HepG2 (cell line): ENCODE data around the gene IFNAR2. TPM values are rescaled to one million over a fixed set of nuclear protein-coding genes. Genes with fewer than 3 reads are reported as not detected.

ENCODE experiments used
- ATAC-seq: fragments of 200-7000 bp; cut with Tn5 transposase; 3 replicates; pipeline ENCODE4 v1.9.1; 2020; ENCODE audit warnings: mild to moderate bottlenecking, moderate library complexity
- BruUV-seq: library from RNA; stranded (reverse); fragments of 400-500 nt; replicated peaks from 2 replicates; lab custom pipeline; 2021; lab: Mats Ljungman, UMichigan
- CTCF ChIA-PET: fragments of 300-600 bp; formaldehyde crosslinking; extraction: SDS; loops from one replicate; lab custom pipeline; 2021; ENCODE audit warnings: low total read pairs, inconsistent platforms, low intra/inter-chr PET ratio; lab: Yijun Ruan, JAX
- POLR2A ChIA-PET: fragments of 350-600 bp; sonication (Branson Sonifier 250); formaldehyde crosslinking; loops from one replicate; lab custom pipeline; 2020; ENCODE audit warnings: antibody characterized with exemption, inconsistent platforms; lab: Yijun Ruan, JAX
- DNase-seq: peaks from one replicate; pipeline ENCODE4 v3.0.0-alpha.2; 2015; ENCODE audit warnings: low spot score
- FAIRE-seq: peaks from 3 replicates; lab custom pipeline; 2011; peaks lifted over from hg19 to GRCh38; lab: Jason Lieb, UNC
- H2AFZ ChIP-seq: one replicate; pipeline ENCODE4 v1.6.1; 2011; ENCODE audit warnings: low read length, inconsistent platforms
- H3K27ac ChIP-seq: fragments of 300-600 bp; 3 replicates; pipeline ENCODE4 v1.8.0; 2011; ENCODE audit warnings: mixed run types, mild to moderate bottlenecking, mixed read lengths, low read length, inconsistent platforms; ENCODE audit not compliant: insufficient read depth; ENCODE audit errors: extremely low read length
- H3K27me3 ChIP-seq, 2 experiments: fragments of 200-600 bp in 1 of 2; 2 replicates in 1 of 2; 3 replicates in 1 of 2; pipeline versions ENCODE4 v1.6.0 to v1.8.0; 2011; ENCODE audit warnings: low read length in 2 of 2, mild to moderate bottlenecking in 2 of 2, moderate library complexity in 2 of 2, inconsistent platforms in 1 of 2; ENCODE audit not compliant: insufficient read depth in 2 of 2, control insufficient read depth in 1 of 2
- H3K36me3 ChIP-seq, 2 experiments: fragments of 200-600 bp in 1 of 2; replicated peaks in 1 of 2; 2 replicates in 1 of 2; 3 replicates in 1 of 2; pipeline versions ENCODE4 v1.5.1 to v1.8.0; 2011; ENCODE audit warnings: low read length in 2 of 2, inconsistent platforms in 1 of 2; ENCODE audit not compliant: insufficient read depth in 2 of 2, control insufficient read depth in 1 of 2
- H3K4me1 ChIP-seq: 2 replicates; pipeline ENCODE4 v1.5.1; 2012; ENCODE audit warnings: low read length, inconsistent platforms; ENCODE audit not compliant: insufficient read depth
- H3K4me2 ChIP-seq: 2 replicates; pipeline ENCODE4 v1.6.0; 2011; ENCODE audit warnings: low read depth, low read length, inconsistent platforms
- H3K4me3 ChIP-seq, 3 experiments: fragments of 200-600 bp in 1 of 3; sonication (generic), shearing (Covaris generic) in 1 of 3; replicated peaks in 1 of 3; 2 replicates each; pipeline ENCODE4 v1.5.1; 2011 to 2016; ENCODE audit warnings: low read length in 3 of 3, inconsistent platforms in 2 of 3, low read depth in 2 of 3, mild to moderate bottlenecking in 2 of 3, control low read depth in 1 of 3, mixed read lengths in 1 of 3; ENCODE audit not compliant: insufficient read depth in 1 of 3
- H3K79me2 ChIP-seq: one replicate; pipeline ENCODE4 v1.6.1; 2011; ENCODE audit warnings: low read length, inconsistent platforms; ENCODE audit not compliant: insufficient read depth
- H3K9ac ChIP-seq: 2 replicates; pipeline ENCODE4 v1.6.0; 2011; ENCODE audit warnings: mild to moderate bottlenecking, low read depth, low read length, inconsistent platforms; ENCODE audit not compliant: insufficient read depth
- H3K9me3 ChIP-seq: 2 replicates; pipeline ENCODE4 v1.5.1; 2012; ENCODE audit warnings: mild to moderate bottlenecking, low read length
- H4K20me1 ChIP-seq: 2 replicates; pipeline ENCODE4 v1.6.0; 2011; ENCODE audit warnings: inconsistent platforms, mild to moderate bottlenecking, low read length, moderate library complexity; ENCODE audit not compliant: insufficient read depth
- BRCA1 ChIP-seq: sonication (generic); formaldehyde crosslinking; IDR thresholded peaks from 2 replicates; pipeline ENCODE4 v1.4.0; 2020; ENCODE audit warnings: missing genetic modification reagents
- CEBPB ChIP-seq: IDR thresholded peaks from 2 replicates; pipeline ENCODE4 v1.6.1; 2011; ENCODE audit warnings: low read depth, low read length, improper control_type of control experiment, borderline replicate concordance
- FOXK1 ChIP-seq: sonication (generic); formaldehyde crosslinking; IDR thresholded peaks from 2 replicates; pipeline ENCODE4 v1.4.0; 2020; ENCODE audit warnings: low read depth, missing genetic modification reagents, borderline replicate concordance
- KDM6A ChIP-seq: IDR thresholded peaks from 2 replicates; pipeline ENCODE4 v1.6.1; 2016; ENCODE audit warnings: low read depth
- MIXL1 ChIP-seq: IDR thresholded peaks from 2 replicates; pipeline ENCODE4 v1.6.1; 2016
- SMYD3 ChIP-seq: sonication (generic); formaldehyde crosslinking; IDR thresholded peaks from 2 replicates; pipeline ENCODE4 v1.8.1; 2023; ENCODE audit warnings: mild to moderate bottlenecking, missing genetic modification reagents
- SNAI1 ChIP-seq: sonication (generic); formaldehyde crosslinking; IDR thresholded peaks from 2 replicates; pipeline ENCODE4 v1.5.0; 2020; ENCODE audit warnings: mild to moderate bottlenecking, missing genetic modification reagents, borderline replicate concordance
- SP5 ChIP-seq: IDR thresholded peaks from 2 replicates; pipeline ENCODE4 v1.6.1; 2016; ENCODE audit warnings: low read depth, borderline replicate concordance
- SRSF4 ChIP-seq: fragments of 200-400 bp; formaldehyde crosslinking; IDR thresholded peaks from one replicate; pipeline ENCODE4 v1.6.1; 2018; ENCODE audit warnings: mild to moderate bottlenecking, low read depth, low read length, moderate library complexity; ENCODE audit not compliant: poor library complexity, severe bottlenecking
- ZBTB34 ChIP-seq: sonication (generic); formaldehyde crosslinking; IDR thresholded peaks from 2 replicates; pipeline ENCODE4 v1.8.0; 2022; ENCODE audit warnings: mild to moderate bottlenecking, missing genetic modification reagents
- ZFAT ChIP-seq: sonication (generic); formaldehyde crosslinking; conservative IDR thresholded peaks from 2 replicates; pipeline ENCODE4 v1.8.1; 2023; ENCODE audit warnings: missing genetic modification reagents, inconsistent platforms
- ZFX ChIP-seq: sonication (generic); formaldehyde crosslinking; IDR thresholded peaks from 2 replicates; pipeline ENCODE4 v1.4.0; 2020; ENCODE audit warnings: mild to moderate bottlenecking, low read depth, missing genetic modification reagents, moderate library complexity
- ZKSCAN1 ChIP-seq: fragments of 150-350 bp; IDR thresholded peaks from 2 replicates; pipeline ENCODE4 v1.6.1; 2014; ENCODE audit warnings: low read length
- ZNF749 ChIP-seq: sonication (generic); formaldehyde crosslinking; IDR thresholded peaks from 2 replicates; pipeline ENCODE4 v1.8.0; 2022; ENCODE audit warnings: mild to moderate bottlenecking, missing genetic modification reagents, moderate library complexity, borderline replicate concordance
- WGBS: methylation state at CpG from one replicate; pipeline ENCODE4 v1.1.6; 2017; ENCODE audit warnings: low lambda C conversion rate; 5-methylcytosine and 5-hydroxymethylcytosine counted together
- in situ Hi-C: cut with HindIII; loops from 2 replicates; pipeline ENCODE4 v1.10.0; 2017; ENCODE audit warnings: low pct_unique_long_range_greater_than_20kb; ENCODE audit not compliant: extremely low pct_ligation_motif_present
- intact Hi-C: fragments of 100-400 bp; cut with micrococcal nuclease; formaldehyde crosslinking; loops from one replicate; pipeline ENCODE4 v1.10.0; 2022; ENCODE audit not compliant: unreplicated experiment
- polyA plus RNA-seq, 8 experiments: library from polyadenylated mRNA; depleted of rRNA in 3 of 8; stranded (reverse) in 7 of 8; unstranded in 1 of 8; fragments of >200 nt; fragmentation: Illumina TruSeq in 4 of 8; extraction: Trizol in 4 of 8; gene quantifications; 2 replicates each; pipeline versions ENCODE4 v1.2.1 to v1.2.3, GENCODE V29; 2011 to 2016; ENCODE audit warnings: low read depth in 4 of 8, missing spikeins in 1 of 8, mixed read lengths in 1 of 8; ENCODE audit not compliant: insufficient read depth in 1 of 8
- total RNA-seq, 5 experiments: library from RNA; depleted of rRNA; stranded (reverse); fragments of >200 nt; fragmentation: Illumina TruSeq; extraction: Trizol; gene quantifications; 2 replicates each; pipeline ENCODE4 v1.2.3, GENCODE V29; 2016; ENCODE audit warnings: low read depth in 1 of 5

IFNAR2 gene
- total and polyA plus RNA-seq, 2 of the 13 experiments (the other 11 are each of a cell fraction or from before 2014, with no cell fraction given), result 5.1 to 24.1 TPM

- CTCF ChIA-PET, result no interaction called here
- no peak for ATAC-seq
These were observed 33.2 kb downstream of the IFNAR2 start for GRCh38 chr21:33262921-33263320.

More at GRCh38 chr21:33262921-33263320, 33.2 kb downstream of the IFNAR2 start:
- POLR2A ChIA-PET, result no interaction called here
- intact Hi-C loops (no loop called here), in situ Hi-C loops (no loop called here)
- WGBS, result 98% methylated on average over 8 of the region's 11 CpGs
- Histone ChIP-seq H4K20me1 (no peaks in the 10 kb centered on the region), H3K36me3 (peaks cover 4 to 14% of the 10 kb centered on the region in 2 experiments; a peak in 4 of 5 replicates), H3K4me2 (no peak overlapping the region), H3K27me3 (no peaks in the 10 kb centered on the region; a peak in 1 of 5 replicates), H2AFZ (no peak overlapping the region), H3K9ac (no peak overlapping the region), H3K27ac (no peak overlapping the region), H3K79me2 (no peaks in the 10 kb centered on the region), H3K4me3 (no peak overlapping the region), H3K9me3 (no peaks in the 10 kb centered on the region), H3K4me1 (peaks cover 40% of the 10 kb centered on the region)
- BruUV-seq, result no TSS peak
- DNase-seq, result no peak
- no peak for FAIRE-seq
- TF ChIP-seq SNAI1 (CRISPR knock-in tag) (no peak), SMYD3 (CRISPR knock-in tag) (no peak), ZFAT (CRISPR knock-in tag) (no peak), FOXK1 (CRISPR knock-in tag) (no peak), MIXL1 (CRISPR knock-in tag) (no peak), CEBPB (no peak), ZBTB34 (CRISPR knock-in tag) (no peak), KDM6A (CRISPR knock-in tag) (no peak), SP5 (CRISPR knock-in tag) (no peak), ZKSCAN1 (no peak), ZNF749 (CRISPR knock-in tag) (no peak), ZFX (no peak), BRCA1 (CRISPR knock-in tag) (no peak), SRSF4 (no peak)
